HK-2 (cell line): Measurements from ENCODE around the gene HDAC11.

Experiments used
- DNase-seq: peaks from one replicate; pipeline ENCODE4 v3.0.0-alpha.2; 2018; ENCODE audit not compliant: unreplicated experiment

The HDAC11 gene

DNA sequence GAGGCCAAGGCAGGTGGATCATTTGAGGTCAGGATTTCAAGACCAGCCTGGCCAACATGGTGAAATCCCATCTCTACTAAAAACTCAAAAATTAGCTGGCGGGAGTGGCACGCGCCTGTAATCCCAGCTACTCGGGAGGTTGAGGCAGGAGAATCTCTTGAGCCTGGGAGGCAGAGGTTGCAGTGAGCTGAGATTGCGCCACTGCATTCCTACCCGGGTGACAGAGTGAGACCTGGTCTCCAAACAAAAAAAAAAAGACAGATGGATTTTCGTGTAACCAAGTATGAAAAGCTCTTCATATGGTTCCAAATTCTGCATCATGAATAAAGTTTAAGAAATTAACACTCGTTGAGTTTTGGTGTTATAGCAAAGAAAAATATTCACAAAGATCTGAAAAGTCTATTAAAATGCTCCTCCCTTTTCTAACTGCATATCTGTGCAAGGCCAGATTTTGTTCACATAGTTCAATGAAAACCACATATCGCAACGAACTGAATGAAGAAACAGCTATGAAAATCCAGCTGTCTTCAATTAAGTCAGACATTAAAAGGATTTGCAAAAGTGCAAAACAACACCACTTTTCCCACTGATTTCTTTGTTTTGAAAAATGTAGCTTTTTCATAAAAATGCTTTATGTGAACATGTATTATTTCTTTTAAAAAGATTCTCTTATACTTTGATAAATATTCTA is 45.0 kb downstream of the HDAC11 start:
- DNase-seq, result no peak

DNA sequence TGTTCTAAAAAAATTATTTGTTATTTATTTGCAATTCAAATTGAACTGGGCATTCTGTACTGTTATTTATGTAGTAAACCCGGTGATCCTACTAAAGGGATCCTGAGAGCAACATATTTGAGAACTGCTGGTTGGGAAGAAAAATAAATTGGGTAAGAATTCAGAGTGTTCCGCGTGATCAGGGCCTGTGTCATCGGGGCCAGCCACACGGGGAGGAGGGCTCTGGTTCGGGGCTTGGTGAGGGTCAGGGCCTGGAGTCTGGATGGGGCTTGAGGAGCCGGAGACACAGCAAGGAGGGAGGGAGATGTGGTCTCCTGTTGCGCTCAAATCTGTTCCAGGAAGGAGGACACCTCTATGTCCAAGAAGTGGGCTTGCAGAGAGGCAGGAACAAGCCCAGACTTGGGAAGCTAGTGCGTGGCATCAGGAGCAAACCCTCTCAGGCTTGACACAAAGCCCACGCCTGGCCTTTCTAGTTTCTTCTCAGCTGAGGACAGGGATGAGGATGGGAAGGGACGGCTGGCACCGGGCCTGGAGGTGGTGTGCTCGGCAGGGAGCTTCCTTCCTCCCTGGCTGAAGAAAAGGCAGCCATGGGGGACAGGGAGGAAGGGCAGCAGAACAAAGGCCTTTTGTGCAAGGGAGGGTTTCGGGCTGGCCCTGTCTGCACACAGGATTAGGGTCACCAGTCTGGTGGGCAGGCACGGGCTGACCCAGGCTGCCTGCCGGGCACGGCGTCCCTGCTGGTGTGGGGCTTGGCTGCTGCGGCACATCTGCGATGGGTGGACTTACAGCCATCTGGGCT is 45.9 kb downstream of the HDAC11 start:
- no peak for DNase-seq

DNA sequence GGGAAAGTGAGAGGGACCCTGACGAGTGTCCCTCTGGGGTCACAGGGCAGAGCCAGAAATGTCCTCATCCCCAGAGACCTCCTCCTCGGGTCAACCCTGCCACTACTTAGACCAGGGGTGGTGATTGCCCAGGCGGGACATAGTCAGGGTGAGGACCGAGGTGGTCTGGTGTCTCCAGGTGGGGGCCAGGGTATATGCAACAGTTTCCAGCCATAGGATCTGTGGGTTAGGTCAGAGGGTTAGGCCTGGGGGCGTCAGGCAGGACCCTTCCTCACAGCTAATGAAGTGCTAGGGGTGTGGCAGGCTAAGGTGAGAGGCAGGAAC is 46.5 kb downstream of the HDAC11 start:
- no peak for DNase-seq

DNA sequence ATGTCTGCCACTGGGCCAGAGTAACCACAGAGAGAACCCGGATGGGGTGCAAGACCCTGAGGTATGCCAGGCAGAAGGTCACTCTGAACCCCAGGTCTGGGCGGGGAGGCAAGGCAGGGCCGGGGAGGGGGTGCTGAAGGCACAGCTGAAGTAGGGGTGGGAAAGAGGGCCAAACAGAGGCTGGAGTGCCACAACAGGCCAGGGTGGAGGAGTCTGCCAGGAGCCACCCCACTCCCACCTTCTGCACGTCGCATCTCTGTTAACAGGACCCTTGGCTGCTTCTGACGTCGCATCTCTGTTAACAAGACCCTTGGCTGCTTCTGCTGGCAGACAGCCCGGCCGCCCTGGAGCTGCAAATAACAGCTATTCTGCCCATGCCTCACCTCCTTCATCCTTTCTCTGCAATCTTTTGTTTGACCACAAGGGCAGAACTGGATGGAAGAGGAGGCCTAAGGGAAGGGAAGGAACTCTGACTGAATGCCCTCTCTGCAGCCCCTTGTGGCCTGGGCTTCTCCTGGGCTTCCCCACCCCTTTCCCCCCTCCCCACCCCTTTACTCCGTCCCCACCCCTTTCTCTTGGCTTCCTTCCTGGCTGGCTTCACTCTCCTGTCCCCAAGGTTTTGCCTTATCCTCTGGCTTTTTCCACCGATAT is 48.2 kb downstream of the HDAC11 start:
- no peak for DNase-seq

DNA sequence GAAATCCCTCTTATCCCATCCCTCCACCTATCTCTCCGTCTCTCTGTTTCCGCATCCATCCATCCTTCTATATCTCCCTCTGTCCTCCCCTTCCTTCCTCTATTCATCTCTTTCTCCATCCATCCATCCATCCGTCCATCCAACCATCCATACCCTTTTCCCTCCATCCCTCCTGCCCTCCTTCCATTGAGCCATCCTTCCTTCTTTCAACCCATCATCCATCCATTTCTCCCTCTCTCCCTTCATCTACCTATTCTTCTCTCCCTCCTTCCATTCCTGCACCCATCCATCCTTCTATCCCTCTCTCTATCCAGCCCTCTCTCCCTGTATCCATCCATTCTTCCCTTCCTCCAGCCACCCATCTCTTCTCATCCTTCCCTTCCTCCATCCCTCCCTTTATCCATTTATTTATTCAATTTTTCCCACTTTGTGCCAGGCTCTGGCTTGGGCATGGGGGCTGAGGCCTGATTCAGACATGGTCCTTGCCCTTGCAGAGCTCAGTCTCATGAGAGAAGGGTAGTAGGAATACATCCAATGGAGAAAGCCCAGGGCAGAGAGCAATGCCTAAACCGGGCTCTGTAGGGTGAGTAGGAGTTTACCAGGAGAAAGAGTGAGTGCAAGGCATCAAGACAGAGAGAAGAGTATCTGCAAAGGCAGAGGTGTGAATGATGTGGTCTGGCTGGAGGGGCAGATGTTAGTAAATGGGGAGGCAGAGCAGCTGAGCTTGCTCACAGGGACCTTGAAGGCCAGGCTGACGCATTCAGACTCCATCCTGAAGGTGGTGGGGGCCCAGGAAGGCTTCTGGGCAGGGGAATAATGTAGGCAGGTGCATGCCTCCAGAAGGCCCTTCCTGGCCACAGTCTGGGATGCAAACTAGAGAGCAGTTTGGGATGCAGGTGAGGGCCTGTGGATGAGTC is 49.3 kb downstream of the HDAC11 start:
- DNase-seq, result no peak

DNA sequence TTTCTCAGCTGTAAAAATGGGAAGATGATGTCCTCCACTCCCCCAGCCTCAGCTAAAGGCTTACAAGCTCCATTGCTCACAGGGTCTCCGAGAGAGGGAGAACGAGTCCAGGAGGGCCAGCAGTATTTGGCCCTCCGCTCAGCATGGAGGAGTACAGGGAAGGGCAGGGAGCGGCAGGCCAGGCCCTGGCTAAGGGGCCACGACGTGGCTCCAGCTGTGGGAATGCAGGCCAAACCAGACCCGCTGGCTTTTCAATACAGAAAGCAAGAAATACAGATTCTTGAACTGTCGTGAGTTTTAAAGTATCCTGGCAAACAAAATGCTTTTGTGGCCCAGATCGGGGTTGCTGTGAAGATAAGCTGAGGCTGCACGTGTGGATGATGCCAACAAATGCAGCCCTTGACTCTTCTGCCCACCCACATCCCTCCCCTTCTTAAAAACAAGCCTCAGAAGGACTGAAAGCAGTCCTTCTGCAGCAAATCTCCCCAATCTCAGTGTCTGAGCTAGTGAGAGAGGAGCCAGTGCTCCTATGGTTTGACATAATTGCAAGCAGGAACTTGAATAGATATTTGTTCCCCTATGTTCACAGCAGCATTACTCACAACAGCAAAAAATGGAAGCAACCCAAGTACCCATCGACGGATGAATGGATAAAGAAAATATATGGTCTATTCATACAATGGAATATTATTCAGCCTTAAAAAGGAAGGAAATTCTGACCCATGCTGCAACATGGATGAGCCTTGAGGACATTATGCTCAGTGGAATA is 50.3 kb downstream of the HDAC11 start:
- no peak for DNase-seq

DNA sequence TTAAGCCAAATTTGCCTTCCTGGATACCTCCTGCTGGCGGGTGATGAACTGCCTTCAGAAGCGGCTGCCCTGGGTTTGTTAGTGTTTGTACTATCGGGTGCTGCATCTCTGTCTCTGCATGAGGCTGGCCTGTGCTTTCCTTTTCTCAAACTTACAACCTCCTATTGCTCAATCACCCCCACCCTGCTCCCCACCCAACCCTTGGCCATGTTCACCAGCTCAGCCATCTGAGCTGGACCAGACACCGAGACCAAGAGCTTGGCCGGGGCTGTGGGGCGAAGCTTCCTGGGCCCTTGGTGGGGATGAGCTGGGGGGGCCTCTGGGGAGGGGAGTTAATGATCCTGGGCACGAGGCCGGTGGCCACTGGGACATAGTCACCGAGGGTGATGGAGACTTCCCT is 52.0 kb downstream of the HDAC11 start:
- no peak for DNase-seq

DNA sequence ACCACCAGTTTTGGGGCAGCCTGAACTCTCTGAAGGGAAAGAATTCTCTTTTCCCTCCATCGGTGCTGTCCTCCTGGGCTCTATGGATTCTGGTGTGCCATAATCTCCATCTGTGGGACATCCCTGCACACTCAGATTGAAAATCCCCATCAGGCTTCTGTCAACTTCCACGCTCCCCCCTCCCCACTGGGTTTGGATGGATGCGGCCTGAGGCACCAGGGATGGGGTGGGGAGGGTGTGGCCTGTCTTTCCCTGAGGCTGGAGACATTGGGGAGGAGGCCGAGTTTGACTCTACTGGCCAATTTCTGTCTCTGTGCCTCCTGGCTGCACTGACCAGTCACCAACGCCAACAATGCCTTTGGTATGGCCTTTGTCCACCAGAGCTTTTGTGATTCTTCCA is 52.5 kb downstream of the HDAC11 start:
- no peak for DNase-seq

DNA sequence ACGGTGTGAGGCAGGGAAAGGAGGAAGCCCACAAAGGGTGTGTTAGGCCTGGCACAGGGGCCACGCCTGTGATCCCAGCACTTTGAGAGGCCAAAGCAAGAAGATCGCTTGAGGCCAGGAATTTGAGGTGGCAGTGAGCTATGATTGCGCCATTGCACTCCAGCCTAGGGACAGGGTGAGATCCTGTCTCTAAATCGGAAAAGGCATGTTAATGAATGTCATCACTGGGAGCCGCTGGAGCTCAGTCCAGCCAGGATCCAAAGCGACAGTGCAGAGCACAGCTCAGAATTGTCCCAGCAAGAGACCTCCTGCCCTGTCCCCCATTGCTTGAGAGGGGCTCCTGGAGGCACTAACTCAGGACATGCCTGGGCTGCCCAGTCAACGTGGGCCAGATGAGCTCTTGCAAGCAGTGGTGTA is 53.8 kb downstream of the HDAC11 start:
- no peak for DNase-seq

DNA sequence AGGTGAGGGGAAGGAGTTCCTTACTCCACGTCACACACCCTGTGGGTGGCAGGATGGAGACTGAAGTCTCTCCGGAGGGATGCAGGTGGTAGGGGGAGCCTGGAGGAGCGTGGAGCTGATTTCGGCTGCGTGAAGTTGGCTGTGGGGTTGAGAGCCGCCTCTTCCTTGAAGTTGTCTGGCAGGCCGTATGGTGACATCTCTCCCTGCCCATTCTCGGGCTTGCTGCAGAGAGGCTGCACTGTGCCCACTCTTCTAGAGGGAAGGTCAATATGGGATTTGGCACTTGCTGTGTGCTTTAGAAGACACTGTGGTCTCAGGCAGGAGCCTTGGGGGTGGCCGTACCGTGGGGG is 55.4 kb downstream of the HDAC11 start:
- no peak for DNase-seq

DNA sequence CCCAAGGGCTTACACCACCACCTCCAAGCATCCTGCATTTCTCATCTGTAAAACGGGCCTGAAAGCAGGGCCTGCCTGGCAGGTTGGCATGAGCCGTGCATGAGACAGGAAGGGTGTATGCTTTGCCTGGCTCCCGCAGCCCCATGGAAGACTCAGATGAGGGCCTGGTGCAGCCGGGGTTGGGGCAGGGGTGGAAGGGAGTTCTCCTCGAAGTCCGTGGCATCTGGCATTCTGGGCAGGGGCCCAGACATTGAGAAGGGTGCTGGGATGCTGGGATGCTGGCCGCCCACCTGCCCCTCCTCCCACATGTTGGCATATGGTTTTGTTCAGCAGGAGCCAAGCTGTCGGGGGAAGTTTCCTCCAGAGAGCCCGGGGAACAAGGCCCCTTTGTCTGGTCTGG is 55.8 kb downstream of the HDAC11 start:
- no peak for DNase-seq

DNA sequence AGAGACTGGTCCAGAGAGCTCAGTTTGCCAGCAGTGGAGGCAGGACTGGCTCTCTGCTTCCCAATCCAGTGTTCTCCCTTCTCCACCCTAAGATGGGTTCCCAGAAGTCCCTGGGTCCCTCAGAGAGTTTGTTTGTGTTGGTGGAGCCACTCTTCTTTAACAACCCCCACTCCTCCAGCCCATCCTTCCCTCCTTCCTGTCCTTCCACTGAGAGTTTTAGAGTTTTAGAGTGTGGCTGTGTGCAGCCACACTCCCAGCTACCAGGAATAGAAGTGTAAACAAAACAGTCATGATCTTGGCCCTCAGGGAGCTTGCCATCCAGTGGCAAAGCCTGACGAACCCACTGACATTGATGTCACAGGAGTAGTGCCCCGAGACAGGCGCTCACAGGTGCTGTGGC is 56.3 kb downstream of the HDAC11 start:
- DNase-seq, result no peak

DNA sequence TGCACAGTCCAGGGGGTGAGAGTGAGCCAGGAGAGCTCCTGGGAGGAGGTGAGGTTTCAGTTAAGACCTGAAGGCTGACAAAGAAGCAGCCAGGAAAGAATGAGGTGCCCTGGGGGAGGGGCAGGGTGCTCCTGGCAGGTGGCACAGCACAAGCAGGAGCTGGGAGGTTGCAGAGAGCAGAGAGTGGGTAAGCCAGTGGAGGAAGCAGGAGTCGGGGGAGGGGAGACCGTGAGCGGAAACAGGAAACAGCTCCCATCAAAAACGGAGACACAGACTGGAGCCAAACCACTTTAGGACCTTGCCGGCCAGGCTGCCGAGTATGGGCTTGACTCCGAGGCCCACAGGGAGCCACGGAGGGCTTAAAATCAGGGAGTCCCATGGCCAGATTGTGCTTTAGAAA is 56.7 kb downstream of the HDAC11 start:
- DNase-seq, result no peak

DNA sequence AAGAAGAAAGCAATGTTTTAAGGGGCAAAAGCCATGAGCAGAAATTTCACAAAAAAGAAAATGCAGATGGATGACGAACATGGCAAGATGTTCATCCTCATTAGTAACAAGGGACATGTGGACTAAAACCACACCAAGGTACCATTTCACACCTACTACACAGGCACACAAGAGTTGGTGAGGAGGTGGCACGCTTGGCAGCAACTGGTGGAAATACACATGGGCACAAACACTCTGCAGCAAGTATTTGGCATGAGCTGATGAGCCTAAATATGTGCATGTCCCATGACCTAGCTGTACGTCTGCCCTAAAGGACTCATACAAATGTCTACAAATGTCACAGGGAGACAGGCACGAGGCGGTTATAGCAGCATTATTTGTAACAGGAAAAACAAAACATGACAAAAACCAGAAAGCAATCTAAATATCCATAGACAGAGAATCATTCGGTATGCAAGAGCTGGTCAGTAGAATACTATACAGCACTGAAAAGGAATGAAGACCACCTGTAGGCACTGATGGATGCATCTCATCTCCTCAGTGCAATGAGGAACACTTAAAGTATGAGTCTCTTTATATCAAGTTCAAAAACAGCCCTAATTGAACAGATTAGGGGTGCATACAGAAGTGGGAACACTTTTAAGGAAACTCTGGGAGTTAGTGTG is 57.3 kb downstream of the HDAC11 start:
- DNase-seq, result no peak

DNA sequence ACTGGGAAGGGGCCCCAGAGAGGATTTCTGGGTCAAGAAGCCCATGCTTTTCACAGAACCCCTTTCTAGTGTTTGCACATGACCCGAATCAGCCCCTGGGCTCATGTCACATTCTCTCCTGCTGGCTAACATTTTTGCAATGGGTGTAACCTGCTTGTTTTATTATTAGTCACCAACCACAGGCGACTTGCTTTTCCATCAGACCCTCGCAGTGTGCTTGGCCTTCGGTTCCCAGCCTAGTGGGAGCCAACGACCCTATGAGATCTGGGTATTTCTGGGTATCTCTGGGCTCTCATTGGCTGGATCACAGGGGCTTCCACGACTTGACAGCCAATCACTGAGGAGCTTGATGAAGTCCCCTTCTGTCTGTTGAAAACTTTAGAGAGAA is 57.8 kb downstream of the HDAC11 start:
- DNase-seq, result no peak

DNA sequence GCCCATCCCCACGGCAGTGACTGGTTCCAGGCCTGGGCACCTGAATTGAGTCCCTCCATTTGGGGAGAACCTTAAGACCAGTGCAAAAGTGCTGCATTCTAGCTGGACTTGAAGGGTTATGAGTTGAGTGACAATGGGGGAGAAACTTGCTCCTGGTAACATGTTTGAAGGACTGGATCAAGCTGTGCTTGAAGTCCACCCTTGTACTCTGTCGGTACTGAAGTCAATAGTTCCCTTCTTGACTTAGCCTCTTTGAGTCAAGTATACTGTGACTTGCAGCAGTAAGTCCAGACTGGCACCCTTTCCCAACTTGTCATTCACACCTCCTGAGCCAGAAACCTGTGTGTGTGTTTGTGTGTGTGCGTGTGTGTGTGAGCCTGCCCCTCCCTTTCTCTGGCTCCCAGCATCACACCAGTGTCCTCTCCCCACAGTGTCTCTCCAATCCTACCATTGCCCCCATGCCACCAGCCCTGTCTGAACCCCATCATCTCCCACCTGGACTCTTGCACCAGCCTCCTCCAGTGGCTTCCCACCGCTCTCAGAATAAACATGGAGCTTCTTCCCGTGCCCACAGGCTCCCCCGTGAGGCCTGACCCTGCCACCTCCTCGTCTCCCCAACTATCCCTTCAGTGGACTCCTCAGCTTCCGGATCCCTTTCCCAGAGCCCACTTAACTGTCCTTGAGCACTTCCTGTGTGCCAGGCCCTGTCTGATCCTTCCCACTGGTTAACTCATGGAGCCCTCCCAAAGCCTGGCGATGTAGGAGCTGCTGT is 58.6 kb downstream of the HDAC11 start:
- DNase-seq, result no peak

DNA sequence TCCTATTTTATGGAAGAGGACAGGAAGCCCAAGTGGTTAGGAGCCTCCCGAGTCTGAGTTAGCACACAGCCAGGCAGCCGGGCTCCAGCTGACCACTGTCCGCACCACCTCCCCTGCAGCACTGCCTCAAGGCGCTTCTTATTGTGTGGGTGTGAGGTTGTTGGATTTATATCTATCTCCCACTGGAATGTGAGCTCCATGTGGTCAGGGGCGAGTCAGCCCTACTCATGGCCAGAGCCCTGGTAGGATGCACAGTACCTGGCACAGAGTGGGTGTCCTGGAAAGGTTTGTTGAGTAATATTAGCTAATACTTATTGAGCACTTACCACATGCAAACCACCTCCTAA is 59.2 kb downstream of the HDAC11 start:
- DNase-seq, result no peak

DNA sequence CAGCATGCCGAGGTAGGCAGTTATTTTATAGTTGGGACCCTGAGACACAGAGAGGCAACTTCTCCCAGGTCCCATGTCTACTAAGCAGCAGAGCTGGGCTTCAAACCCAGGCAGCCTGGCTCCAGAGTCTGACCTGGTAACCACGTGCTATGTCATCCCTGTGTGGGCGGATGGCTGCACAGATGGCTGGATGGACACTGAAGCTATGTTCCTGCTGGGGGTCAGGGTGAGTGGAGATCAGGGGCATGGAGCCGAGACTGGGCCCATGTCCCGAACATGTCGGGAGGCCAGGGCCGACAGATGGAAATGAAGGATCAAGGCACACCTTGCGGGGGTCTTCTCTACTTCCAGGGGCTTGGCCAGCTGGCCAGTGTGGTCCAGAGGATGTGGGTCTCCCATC is 59.6 kb downstream of the HDAC11 start:
- no peak for DNase-seq

DNA sequence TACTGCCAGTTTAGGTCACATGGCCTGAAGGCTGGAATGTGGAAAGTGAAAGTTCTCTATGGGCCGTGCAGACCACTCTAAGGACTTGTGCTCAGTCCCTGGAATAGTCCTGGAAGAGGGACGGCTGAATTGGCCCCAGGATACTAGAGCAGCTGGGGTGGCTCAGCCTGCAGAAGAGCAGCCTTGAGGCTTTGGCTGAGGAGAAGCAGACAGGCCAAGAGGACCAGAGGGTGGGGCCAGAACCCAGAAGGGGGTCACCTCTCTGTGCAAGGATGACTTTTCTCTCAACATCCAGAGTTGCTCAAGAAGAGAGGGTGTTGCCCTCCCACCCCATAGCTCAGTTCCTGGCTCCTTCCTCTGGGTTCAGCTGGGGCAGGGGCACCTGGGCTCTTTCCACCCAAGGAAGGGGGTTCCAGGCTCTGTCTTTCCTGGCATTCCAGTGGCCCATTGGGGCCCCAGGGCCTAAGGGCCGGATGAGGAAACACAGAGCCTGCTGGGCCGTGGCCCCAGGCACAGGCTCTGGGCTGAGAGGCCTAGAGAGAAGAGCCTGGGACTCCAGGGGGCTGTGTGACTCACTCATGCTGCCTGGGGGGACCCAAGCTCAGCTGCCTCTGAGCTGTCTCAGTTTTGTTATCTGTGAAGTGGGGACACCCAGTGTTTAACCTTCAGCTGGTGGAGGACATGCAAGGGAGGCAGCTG is 60.3 kb downstream of the HDAC11 start:
- DNase-seq, result no peak

DNA sequence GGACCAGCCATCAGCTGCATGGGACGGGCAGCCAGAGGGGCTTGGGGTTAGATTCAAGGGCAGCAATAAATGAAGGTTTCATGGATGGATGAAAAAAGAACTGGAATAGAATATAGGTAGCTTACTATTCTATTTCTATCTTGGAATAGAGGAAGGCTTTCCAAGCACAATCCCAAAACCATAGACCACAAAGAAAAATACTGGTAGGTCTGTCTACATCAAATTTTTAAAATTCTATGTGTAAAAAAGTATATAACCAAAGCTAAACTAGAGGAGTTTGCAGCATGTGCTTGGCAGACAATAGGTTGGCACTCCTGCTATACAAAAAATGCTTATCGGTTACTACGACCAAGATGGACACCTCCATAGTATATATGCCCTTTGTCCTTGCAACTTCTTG is 61.6 kb downstream of the HDAC11 start:
- no peak for DNase-seq
